HCT116 (cell line): ENCODE data around the gene NR1H3. TPM values are rescaled to one million over a fixed set of nuclear protein-coding genes. Genes with fewer than 3 reads are reported as not detected.

ENCODE experiments used
- ATAC-seq: fragments of 200-7000 bp; cut with Tn5 transposase; 2 replicates; pipeline ENCODE4 v1.9.1; 2020; ENCODE audit warnings: mild to moderate bottlenecking, moderate library complexity
- BruUV-seq: library from RNA; stranded (reverse); fragments of 400-500 nt; replicated peaks from 2 replicates; lab custom pipeline; 2021; lab: Mats Ljungman, UMichigan
- CTCF ChIA-PET: fragments of 300-600 bp; sonication (Branson Sonifier 250); formaldehyde crosslinking; loops from one replicate; lab custom pipeline; 2021; ENCODE audit warnings: antibody characterized with exemption; lab: Charles Lee
- POLR2A ChIA-PET: fragments of 300-600, 350-600 bp; sonication (Branson Sonifier 250); formaldehyde crosslinking; loops from one replicate; lab custom pipeline; 2021; ENCODE audit warnings: antibody characterized with exemption; lab: Charles Lee
- RAD21 ChIA-PET, 2 experiments: fragments of 300-600 bp; sonication (Branson Sonifier 250); formaldehyde crosslinking; loops; one replicate each; lab custom pipeline; 2023; ENCODE audit warnings: low total read pairs in 2 of 2; ENCODE audit not compliant: uncharacterized antibody in 2 of 2, unreplicated experiment in 2 of 2, low non-redundant PET in 1 of 2; lab: Charles Lee
- DNase-seq: peaks from one replicate; pipeline ENCODE4 v3.0.0-alpha.2; 2010; ENCODE audit warnings: low read depth, low spot score
- H2AFZ ChIP-seq: fragments of 200-600 bp; shearing (Covaris generic), sonication (generic); 2 replicates; pipeline ENCODE4 v1.6.1; 2017; ENCODE audit warnings: low read depth, mixed run types, mixed read lengths, antibody characterized with exemption, low read length; ENCODE audit not compliant: poor library complexity, severe bottlenecking
- H3K27ac ChIP-seq: 2 replicates; pipeline ENCODE4 v1.5.1; 2012; ENCODE audit warnings: low read depth, low read length
- H3K27me3 ChIP-seq: fragments of 200-600 bp; sonication (generic); 2 replicates; pipeline ENCODE4 v1.6.1; 2016; ENCODE audit warnings: mixed run types, low read length, mixed read lengths; ENCODE audit not compliant: insufficient read depth
- H3K36me3 ChIP-seq, 2 experiments: fragments of 200-500 bp in 1 of 2; fragments of 200-600 bp in 1 of 2; sonication (Bioruptor generic) in 1 of 2; sonication (generic) in 1 of 2; 2 replicates each; pipeline versions ENCODE4 v1.5.1 to v1.6.1; 2014 to 2016; ENCODE audit warnings: low read length in 2 of 2, inconsistent platforms in 1 of 2, mixed read lengths in 1 of 2, mixed run types in 1 of 2; ENCODE audit not compliant: insufficient read depth in 2 of 2, control insufficient read depth in 1 of 2
- H3K4me1 ChIP-seq, 2 experiments: fragments of 200-600 bp in 1 of 2; sonication (generic) in 1 of 2; 2 replicates each; pipeline versions ENCODE4 v1.5.1 to v1.6.1; 2012 to 2017; ENCODE audit warnings: low read length in 2 of 2, inconsistent platforms in 1 of 2, mild to moderate bottlenecking in 1 of 2, mixed read lengths in 1 of 2, mixed run types in 1 of 2, moderate library complexity in 1 of 2; ENCODE audit not compliant: insufficient read depth in 2 of 2, control insufficient read depth in 1 of 2
- H3K4me2 ChIP-seq: fragments of 200-600 bp; sonication (generic); 2 replicates; pipeline ENCODE4 v1.6.1; 2017; ENCODE audit warnings: mixed run types, low read length, mixed read lengths
- H3K4me3 ChIP-seq, 2 experiments: fragments of 200-600 bp in 1 of 2; sonication (generic) in 1 of 2; replicated peaks in 1 of 2; 2 replicates each; pipeline ENCODE4 v1.5.1; 2011 to 2016; ENCODE audit warnings: low read length in 2 of 2, control low read depth in 1 of 2, low read depth in 1 of 2, mild to moderate bottlenecking in 1 of 2, mixed read lengths in 1 of 2, mixed run types in 1 of 2
- H3K79me2 ChIP-seq: fragments of 200-600 bp; sonication (generic); 2 replicates; pipeline ENCODE4 v1.6.1; 2017; ENCODE audit warnings: mild to moderate bottlenecking, mixed run types, low read length, moderate library complexity, mixed read lengths; ENCODE audit not compliant: insufficient read depth
- H3K9ac ChIP-seq: fragments of 200-600 bp; sonication (generic); 2 replicates; pipeline ENCODE4 v1.6.1; 2016; ENCODE audit warnings: low read length, mixed read lengths
- H3K9me2 ChIP-seq: fragments of 200-600 bp; sonication (generic), shearing (Covaris generic); 2 replicates; pipeline ENCODE4 v1.6.1; 2017; ENCODE audit warnings: mixed run types, mild to moderate bottlenecking, moderate library complexity; ENCODE audit not compliant: insufficient read depth
- H3K9me3 ChIP-seq, 2 experiments: fragments of 200-500 bp in 1 of 2; fragments of 200-600 bp in 1 of 2; sonication (Bioruptor generic) in 1 of 2; sonication (generic) in 1 of 2; 2 replicates each; pipeline ENCODE4 v1.6.1; 2014 to 2017; ENCODE audit warnings: low read length in 2 of 2, mixed read lengths in 2 of 2, inconsistent platforms in 1 of 2, low read depth in 1 of 2, mild to moderate bottlenecking in 1 of 2, mixed run types in 1 of 2, moderate library complexity in 1 of 2; ENCODE audit not compliant: control insufficient read depth in 1 of 2, insufficient read depth in 1 of 2
- H4K20me1 ChIP-seq: fragments of 200-600 bp; sonication (generic), shearing (Covaris generic); 2 replicates; pipeline ENCODE4 v1.6.1; 2017; ENCODE audit warnings: mixed run types, mild to moderate bottlenecking, moderate library complexity; ENCODE audit not compliant: insufficient read depth
- CBX3 ChIP-seq: IDR thresholded peaks from 2 replicates; pipeline ENCODE4 v1.6.1; 2012; ENCODE audit warnings: low read depth
- ELF1 ChIP-seq: IDR thresholded peaks from 2 replicates; pipeline ENCODE4 v1.6.1; 2012; ENCODE audit warnings: low read depth, borderline replicate concordance
- JUND ChIP-seq: IDR thresholded peaks from 2 replicates; pipeline ENCODE4 v1.6.1; 2012
- POLR2A ChIP-seq: IDR thresholded peaks from 2 replicates; pipeline ENCODE4 v1.7.0; 2011; ENCODE audit warnings: borderline replicate concordance; ENCODE audit not compliant: insufficient read depth, insufficient read length; ENCODE audit errors: extremely low read depth
- SIN3A ChIP-seq: IDR thresholded peaks from 2 replicates; pipeline ENCODE4 v1.6.1; 2012; ENCODE audit warnings: low read depth
- SRF ChIP-seq: IDR thresholded peaks from 2 replicates; pipeline ENCODE4 v1.6.1; 2012; ENCODE audit warnings: low read depth
- TCF7L2 ChIP-seq: IDR thresholded peaks from 2 replicates; pipeline ENCODE4 v1.7.0; 2011; ENCODE audit warnings: borderline replicate concordance, inconsistent platforms; ENCODE audit not compliant: insufficient read depth, insufficient read length; ENCODE audit errors: extremely low read depth
- YY1 ChIP-seq: IDR thresholded peaks from 2 replicates; pipeline ENCODE4 v1.6.1; 2011; ENCODE audit warnings: low read length, low read depth, moderate library complexity, mild to moderate bottlenecking; ENCODE audit not compliant: insufficient replicate concordance; ENCODE audit errors: extremely low read depth
- intact Hi-C: fragments of 100-400 bp; cut with micrococcal nuclease; formaldehyde crosslinking; loops from 2 replicates; pipeline ENCODE4 v1.10.0; 2022
- total RNA-seq: library from RNA; stranded (reverse); gene quantifications from one replicate; pipeline ENCODE4 v1.2.1, GENCODE V29; 2021; ENCODE audit not compliant: unreplicated experiment
- TF ChIP-seq, protein P1 (sequence below): IDR thresholded peaks from 2 replicates; pipeline ENCODE4 v1.6.1; 2012; ENCODE audit warnings: low read depth
- TF ChIP-seq, protein P2 (sequence below): IDR thresholded peaks from 2 replicates; pipeline ENCODE4 v1.6.1; 2011; ENCODE audit warnings: mild to moderate bottlenecking, low read length, moderate library complexity; ENCODE audit not compliant: insufficient replicate concordance; ENCODE audit errors: extremely low read depth
- TF ChIP-seq, protein P3 (sequence below): IDR thresholded peaks from 2 replicates; pipeline ENCODE4 v1.6.1; 2012

The NR1H3 gene
- total RNA-seq, 1 experiment from 2014 or later: 23.5 TPM

DNA sequence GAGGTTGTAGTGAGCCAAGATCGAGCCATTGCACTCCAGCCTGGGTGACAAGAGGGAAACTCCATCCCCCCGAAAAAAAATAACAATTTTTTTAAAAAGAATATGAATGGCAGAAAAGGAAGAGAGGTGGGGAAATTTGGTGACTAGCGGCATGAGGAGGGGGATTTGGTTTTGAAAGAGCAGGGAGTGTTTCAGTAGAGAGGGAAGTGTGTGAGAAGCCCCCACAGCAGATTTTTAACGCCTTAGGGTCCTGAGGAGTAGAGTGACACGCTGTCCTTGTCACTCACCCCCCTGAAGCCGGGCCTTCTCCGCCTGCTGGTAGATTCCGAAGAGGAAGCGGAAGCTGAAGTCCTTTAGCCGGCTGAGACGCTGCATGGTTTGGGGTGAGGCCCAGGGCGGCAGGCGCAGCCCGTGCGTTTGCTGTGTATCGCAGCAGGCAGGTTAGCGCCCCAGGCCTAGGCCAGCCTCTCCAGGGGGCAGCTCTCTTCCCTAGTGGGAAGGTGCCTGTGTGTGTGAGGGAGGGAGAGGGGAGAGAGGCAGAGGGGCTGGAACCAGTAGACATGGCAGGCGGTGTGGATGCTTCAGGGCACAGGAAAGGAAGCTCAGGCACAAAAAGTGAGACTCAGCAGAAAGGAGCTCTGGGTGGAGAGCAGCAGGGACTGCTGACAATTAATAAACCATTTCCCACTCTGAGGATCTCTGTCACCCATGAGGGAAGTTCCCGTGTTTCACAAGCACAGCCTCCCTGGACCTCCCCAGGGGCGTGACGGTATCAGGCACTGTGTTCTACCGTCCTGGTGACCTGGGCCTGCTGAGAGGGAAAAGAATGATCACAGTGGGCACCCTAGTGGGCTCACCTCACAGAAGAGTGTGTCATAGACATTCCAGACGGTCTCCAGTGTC lies 13.1 kb upstream of the NR1H3 start:
- Histone ChIP-seq H3K36me3 (peaks cover 12 to 20% of the 10 kb centered on the region in 2 experiments; a peak in 3 of 4 replicates), H3K4me3 (no peak overlapping the region), H4K20me1 (no peaks in the 10 kb centered on the region), H3K4me1 (peaks cover 4 to 12% of the 10 kb centered on the region in 2 experiments; a peak in 2 of 4 replicates), H3K4me2 (no peak overlapping the region), H3K27me3 (no peaks in the 10 kb centered on the region), H3K79me2 (peaks cover 22% of the 10 kb centered on the region), H3K9ac (no peak overlapping the region), H2AFZ (no peak overlapping the region), H3K9me2 (no peaks in the 10 kb centered on the region), H3K27ac (no peak overlapping the region), H3K9me3 (no peaks in the 10 kb centered on the region)
- intact Hi-C loops: no loop called here
- CTCF ChIA-PET: no interaction called here
- no TSS peak for BruUV-seq
- POLR2A ChIA-PET: no interaction called here
- RAD21 ChIA-PET: no interaction called here
- ATAC-seq (no peak), DNase-seq (no peak)
- TF ChIP-seq SIN3A: no peak

DNA sequence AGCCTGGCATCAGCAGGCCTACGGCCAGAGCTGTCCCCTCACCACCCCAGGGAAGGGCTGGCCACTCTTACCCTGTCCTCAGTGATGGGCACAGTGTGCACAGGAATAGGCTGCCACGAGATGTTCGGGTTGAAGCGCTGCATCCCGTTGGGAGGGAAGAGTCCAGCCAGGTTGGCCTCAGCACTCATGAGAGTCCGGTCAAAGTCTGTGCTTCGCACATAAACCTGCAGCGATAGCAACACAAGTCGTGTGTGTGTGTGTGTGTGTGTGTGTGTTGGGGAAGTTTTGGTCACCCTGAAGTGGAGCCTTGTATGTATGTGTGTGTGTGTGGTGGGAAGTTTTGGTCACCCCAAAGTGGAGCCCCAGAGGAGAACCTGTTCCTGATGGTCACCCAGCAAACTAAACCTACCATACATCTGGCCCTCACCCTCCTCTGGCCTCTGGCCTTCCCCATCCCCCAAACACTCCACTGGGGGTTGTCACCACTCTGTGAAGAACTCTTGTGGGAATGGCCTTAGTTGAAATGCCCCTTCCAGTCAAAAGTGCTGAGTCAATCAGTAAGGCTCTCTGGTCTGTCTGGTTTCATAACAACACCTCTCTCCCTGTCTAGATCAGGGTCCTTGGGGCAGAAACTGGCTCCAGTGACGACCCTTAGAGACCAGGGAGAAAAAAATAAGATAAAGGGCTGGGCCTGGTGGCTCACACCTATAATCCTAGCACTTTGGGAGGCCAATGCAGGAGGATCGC lies 12.0 kb upstream of the NR1H3 start:
- Histone ChIP-seq H3K9me3 (no peaks in the 10 kb centered on the region), H3K9me2 (no peaks in the 10 kb centered on the region), H3K36me3 (peaks cover 7 to 16% of the 10 kb centered on the region in 2 experiments; a peak in 3 of 4 replicates), H2AFZ (no peak overlapping the region), H3K4me2 (no peak overlapping the region), H3K27me3 (no peaks in the 10 kb centered on the region), H3K4me3 (no peak overlapping the region), H3K9ac (no peak overlapping the region), H3K4me1 (peaks cover 7 to 16% of the 10 kb centered on the region in 2 experiments; a peak in 2 of 4 replicates), H3K79me2 (peaks cover 33% of the 10 kb centered on the region), H3K27ac (no peak overlapping the region), H4K20me1 (no peaks in the 10 kb centered on the region)
- CTCF ChIA-PET: no interaction called here
- RAD21 ChIA-PET: no interaction called here
- DNase-seq (no peak), ATAC-seq (no peak)
- POLR2A ChIA-PET: interaction anchor here (0.6 kb wide), 1 partner anchor 23 kb away, joined by 3 read pairs; no protein-coding TSS in a partner anchor
- no TSS peak for BruUV-seq
- intact Hi-C loops: no loop called here
- TF ChIP-seq ELF1: no peak
- TF ChIP-seq TCF7L2: no peak
- no peak for TF ChIP-seq POLR2A
- TF ChIP-seq, protein P1, sequence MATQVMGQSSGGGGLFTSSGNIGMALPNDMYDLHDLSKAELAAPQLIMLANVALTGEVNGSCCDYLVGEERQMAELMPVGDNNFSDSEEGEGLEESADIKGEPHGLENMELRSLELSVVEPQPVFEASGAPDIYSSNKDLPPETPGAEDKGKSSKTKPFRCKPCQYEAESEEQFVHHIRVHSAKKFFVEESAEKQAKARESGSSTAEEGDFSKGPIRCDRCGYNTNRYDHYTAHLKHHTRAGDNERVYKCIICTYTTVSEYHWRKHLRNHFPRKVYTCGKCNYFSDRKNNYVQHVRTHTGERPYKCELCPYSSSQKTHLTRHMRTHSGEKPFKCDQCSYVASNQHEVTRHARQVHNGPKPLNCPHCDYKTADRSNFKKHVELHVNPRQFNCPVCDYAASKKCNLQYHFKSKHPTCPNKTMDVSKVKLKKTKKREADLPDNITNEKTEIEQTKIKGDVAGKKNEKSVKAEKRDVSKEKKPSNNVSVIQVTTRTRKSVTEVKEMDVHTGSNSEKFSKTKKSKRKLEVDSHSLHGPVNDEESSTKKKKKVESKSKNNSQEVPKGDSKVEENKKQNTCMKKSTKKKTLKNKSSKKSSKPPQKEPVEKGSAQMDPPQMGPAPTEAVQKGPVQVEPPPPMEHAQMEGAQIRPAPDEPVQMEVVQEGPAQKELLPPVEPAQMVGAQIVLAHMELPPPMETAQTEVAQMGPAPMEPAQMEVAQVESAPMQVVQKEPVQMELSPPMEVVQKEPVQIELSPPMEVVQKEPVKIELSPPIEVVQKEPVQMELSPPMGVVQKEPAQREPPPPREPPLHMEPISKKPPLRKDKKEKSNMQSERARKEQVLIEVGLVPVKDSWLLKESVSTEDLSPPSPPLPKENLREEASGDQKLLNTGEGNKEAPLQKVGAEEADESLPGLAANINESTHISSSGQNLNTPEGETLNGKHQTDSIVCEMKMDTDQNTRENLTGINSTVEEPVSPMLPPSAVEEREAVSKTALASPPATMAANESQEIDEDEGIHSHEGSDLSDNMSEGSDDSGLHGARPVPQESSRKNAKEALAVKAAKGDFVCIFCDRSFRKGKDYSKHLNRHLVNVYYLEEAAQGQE: no peak
- no peak for TF ChIP-seq YY1
- no peak for TF ChIP-seq SRF
- TF ChIP-seq, protein P2, sequence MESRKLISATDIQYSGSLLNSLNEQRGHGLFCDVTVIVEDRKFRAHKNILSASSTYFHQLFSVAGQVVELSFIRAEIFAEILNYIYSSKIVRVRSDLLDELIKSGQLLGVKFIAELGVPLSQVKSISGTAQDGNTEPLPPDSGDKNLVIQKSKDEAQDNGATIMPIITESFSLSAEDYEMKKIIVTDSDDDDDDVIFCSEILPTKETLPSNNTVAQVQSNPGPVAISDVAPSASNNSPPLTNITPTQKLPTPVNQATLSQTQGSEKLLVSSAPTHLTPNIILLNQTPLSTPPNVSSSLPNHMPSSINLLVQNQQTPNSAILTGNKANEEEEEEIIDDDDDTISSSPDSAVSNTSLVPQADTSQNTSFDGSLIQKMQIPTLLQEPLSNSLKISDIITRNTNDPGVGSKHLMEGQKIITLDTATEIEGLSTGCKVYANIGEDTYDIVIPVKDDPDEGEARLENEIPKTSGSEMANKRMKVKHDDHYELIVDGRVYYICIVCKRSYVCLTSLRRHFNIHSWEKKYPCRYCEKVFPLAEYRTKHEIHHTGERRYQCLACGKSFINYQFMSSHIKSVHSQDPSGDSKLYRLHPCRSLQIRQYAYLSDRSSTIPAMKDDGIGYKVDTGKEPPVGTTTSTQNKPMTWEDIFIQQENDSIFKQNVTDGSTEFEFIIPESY: no peak
- TF ChIP-seq, protein P3, sequence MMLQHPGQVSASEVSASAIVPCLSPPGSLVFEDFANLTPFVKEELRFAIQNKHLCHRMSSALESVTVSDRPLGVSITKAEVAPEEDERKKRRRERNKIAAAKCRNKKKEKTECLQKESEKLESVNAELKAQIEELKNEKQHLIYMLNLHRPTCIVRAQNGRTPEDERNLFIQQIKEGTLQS: no peak
- no peak for TF ChIP-seq JUND
- TF ChIP-seq CBX3: no peak
